ENCODE data around the gene ARID3B.

The ARID3B gene

DNA sequence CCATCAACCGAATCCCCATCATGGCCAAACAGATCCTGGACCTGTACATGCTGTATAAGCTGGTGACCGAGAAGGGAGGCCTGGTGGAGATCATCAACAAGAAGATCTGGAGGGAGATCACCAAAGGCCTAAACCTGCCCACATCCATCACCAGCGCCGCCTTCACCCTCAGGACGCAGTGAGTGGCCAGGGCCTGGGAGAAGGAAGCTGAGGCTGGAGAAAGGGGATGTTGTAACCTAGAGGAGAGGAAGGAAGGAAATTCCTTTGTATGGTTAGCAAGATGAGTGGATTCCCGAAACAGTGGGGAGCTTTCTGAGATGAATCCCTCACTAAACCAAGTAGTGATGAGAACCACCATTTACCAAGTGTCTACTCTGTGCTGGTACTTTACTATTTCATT, 48.8 kb downstream of the ARID3B start:
- H3K4me2 ChIP-seq: no peak overlapping the region
- no peaks in the 10 kb centered on the region; the same call in none of the 2 replicates for H3K36me3 ChIP-seq (ENCODE audit: insufficient read depth)
- no peaks in the 10 kb centered on the region for H3K4me1 ChIP-seq (ENCODE audit: low read depth, poor library complexity, severe bottlenecking)
- no peak overlapping the region for H3K4me3 ChIP-seq (IDR thresholded peaks at IDR 0.05; ENCODE audit: insufficient read depth, low read depth, low read length)
- no peaks in the 10 kb centered on the region for H3K79me2 ChIP-seq (ENCODE audit: insufficient read depth, low read depth)
- H2AFZ ChIP-seq (ENCODE audit: low read depth): no peak overlapping the region
- no peak overlapping the region for H3K27ac ChIP-seq
- TF ChIP-seq, protein P1, sequence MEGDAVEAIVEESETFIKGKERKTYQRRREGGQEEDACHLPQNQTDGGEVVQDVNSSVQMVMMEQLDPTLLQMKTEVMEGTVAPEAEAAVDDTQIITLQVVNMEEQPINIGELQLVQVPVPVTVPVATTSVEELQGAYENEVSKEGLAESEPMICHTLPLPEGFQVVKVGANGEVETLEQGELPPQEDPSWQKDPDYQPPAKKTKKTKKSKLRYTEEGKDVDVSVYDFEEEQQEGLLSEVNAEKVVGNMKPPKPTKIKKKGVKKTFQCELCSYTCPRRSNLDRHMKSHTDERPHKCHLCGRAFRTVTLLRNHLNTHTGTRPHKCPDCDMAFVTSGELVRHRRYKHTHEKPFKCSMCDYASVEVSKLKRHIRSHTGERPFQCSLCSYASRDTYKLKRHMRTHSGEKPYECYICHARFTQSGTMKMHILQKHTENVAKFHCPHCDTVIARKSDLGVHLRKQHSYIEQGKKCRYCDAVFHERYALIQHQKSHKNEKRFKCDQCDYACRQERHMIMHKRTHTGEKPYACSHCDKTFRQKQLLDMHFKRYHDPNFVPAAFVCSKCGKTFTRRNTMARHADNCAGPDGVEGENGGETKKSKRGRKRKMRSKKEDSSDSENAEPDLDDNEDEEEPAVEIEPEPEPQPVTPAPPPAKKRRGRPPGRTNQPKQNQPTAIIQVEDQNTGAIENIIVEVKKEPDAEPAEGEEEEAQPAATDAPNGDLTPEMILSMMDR (conservative IDR thresholded peaks at IDR 0.05; ENCODE audit: low read depth, low read length): no peak
- H4K20me1 ChIP-seq (ENCODE audit: insufficient read depth): no peaks in the 10 kb centered on the region
- H3K9ac ChIP-seq: no peak overlapping the region
- H3K27me3 ChIP-seq (ENCODE audit: insufficient read depth, low read depth): no peaks in the 10 kb centered on the region

DNA sequence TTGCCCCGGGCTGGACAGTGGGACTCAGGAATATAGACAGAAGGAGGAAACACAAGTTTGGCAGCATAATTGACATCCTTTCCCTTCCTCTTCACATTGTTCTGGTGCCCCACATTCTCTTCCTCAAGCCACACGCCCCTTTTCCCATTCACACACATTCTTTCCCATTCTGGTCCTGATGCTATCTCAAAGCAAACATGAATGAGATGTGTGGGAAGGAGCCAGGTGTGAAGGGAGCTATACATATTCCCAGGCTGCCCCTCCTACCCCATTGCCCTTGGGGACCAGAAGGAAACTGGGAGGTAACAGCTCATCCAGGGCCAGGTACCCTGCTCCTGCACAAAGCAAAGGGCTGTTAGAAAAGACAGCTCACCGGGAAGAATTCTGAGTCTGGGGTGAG, 51.2 kb downstream of the ARID3B start:
- no peaks in the 10 kb centered on the region for H3K4me1 ChIP-seq (ENCODE audit: low read depth, poor library complexity, severe bottlenecking)
- H3K27ac ChIP-seq: no peak overlapping the region
- no peaks in the 10 kb centered on the region; the same call in none of the 2 replicates for H3K36me3 ChIP-seq (ENCODE audit: insufficient read depth)
- no peak overlapping the region for H3K9ac ChIP-seq
- H3K4me3 ChIP-seq (IDR thresholded peaks at IDR 0.05; ENCODE audit: insufficient read depth, low read depth, low read length): no peak overlapping the region
- TF ChIP-seq, protein P1 (conservative IDR thresholded peaks at IDR 0.05; ENCODE audit: low read depth, low read length): no peak
- H4K20me1 ChIP-seq (ENCODE audit: insufficient read depth): no peaks in the 10 kb centered on the region
- no peak overlapping the region for H3K4me2 ChIP-seq
- H2AFZ ChIP-seq (ENCODE audit: low read depth): no peak overlapping the region
- no peaks in the 10 kb centered on the region for H3K79me2 ChIP-seq (ENCODE audit: insufficient read depth, low read depth)
- H3K27me3 ChIP-seq (ENCODE audit: insufficient read depth, low read depth): no peaks in the 10 kb centered on the region

DNA sequence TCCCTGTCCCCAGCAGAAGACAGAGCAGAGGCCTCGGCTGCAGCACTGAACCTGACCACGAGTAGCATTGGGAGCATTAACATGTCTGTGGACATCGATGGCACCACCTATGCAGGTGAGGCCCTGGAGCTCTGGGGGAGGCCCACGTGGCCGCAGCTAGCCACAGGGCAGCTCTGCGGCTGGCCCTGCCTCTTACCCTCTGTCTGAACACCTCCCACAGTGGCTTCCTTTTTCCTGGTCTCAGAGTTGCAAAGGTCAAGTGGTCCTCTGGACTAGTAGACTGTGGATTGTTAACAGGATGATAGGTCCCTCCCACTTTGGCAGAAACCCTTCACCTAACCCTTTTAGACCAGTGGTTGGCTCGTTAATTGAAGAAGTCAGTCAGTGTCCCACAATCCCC, 52.1 kb downstream of the ARID3B start:
- TF ChIP-seq, protein P1 (conservative IDR thresholded peaks at IDR 0.05; ENCODE audit: low read depth, low read length): no peak
- Histone ChIP-seq H4K20me1 (ENCODE audit: insufficient read depth) (no peaks in the 10 kb centered on the region), H3K4me3 (IDR thresholded peaks at IDR 0.05; ENCODE audit: insufficient read depth, low read depth, low read length) (no peak overlapping the region), H3K27me3 (ENCODE audit: insufficient read depth, low read depth) (no peaks in the 10 kb centered on the region), H3K4me1 (ENCODE audit: low read depth, poor library complexity, severe bottlenecking) (no peaks in the 10 kb centered on the region), H2AFZ (ENCODE audit: low read depth) (no peak overlapping the region), H3K4me2 (no peak overlapping the region), H3K36me3 (ENCODE audit: insufficient read depth) (no peaks in the 10 kb centered on the region; the same call in none of the 2 replicates), H3K27ac (no peak overlapping the region), H3K79me2 (ENCODE audit: insufficient read depth, low read depth) (no peaks in the 10 kb centered on the region), H3K9ac (no peak overlapping the region)

DNA sequence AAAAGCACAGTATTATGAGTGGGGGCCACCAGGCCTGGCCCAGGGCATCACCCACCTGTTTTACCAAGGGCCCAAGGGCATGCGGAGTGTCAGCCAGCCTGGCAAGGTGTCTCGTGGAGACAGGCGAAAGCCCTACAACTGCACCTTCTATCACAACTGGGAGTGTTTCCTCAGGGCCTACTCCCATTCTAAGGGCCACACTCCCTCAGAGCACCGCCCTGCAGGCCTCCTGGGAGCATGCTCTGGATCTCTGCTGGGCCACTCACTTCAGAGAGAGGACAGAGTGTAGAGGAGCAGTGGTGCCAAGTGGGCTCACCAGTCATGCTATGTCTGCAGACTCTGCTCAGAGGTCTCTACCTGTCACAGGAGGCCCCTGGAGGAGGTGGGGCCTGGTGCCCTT, 53.4 kb downstream of the ARID3B start:
- no peak overlapping the region for H3K4me3 ChIP-seq (IDR thresholded peaks at IDR 0.05; ENCODE audit: insufficient read depth, low read depth, low read length)
- H3K9ac ChIP-seq: no peak overlapping the region
- no peaks in the 10 kb centered on the region for H3K27me3 ChIP-seq (ENCODE audit: insufficient read depth, low read depth)
- TF ChIP-seq, protein P1 (conservative IDR thresholded peaks at IDR 0.05; ENCODE audit: low read depth, low read length): no peak
- H3K79me2 ChIP-seq (ENCODE audit: insufficient read depth, low read depth): no peaks in the 10 kb centered on the region
- no peak overlapping the region for H2AFZ ChIP-seq (ENCODE audit: low read depth)
- no peaks in the 10 kb centered on the region; the same call in none of the 2 replicates for H3K36me3 ChIP-seq (ENCODE audit: insufficient read depth)
- no peaks in the 10 kb centered on the region for H3K4me1 ChIP-seq (ENCODE audit: low read depth, poor library complexity, severe bottlenecking)
- no peaks in the 10 kb centered on the region for H4K20me1 ChIP-seq (ENCODE audit: insufficient read depth)
- no peak overlapping the region for H3K27ac ChIP-seq
- H3K4me2 ChIP-seq: no peak overlapping the region
